ENCODE results near the gene NPC1.

DNA sequence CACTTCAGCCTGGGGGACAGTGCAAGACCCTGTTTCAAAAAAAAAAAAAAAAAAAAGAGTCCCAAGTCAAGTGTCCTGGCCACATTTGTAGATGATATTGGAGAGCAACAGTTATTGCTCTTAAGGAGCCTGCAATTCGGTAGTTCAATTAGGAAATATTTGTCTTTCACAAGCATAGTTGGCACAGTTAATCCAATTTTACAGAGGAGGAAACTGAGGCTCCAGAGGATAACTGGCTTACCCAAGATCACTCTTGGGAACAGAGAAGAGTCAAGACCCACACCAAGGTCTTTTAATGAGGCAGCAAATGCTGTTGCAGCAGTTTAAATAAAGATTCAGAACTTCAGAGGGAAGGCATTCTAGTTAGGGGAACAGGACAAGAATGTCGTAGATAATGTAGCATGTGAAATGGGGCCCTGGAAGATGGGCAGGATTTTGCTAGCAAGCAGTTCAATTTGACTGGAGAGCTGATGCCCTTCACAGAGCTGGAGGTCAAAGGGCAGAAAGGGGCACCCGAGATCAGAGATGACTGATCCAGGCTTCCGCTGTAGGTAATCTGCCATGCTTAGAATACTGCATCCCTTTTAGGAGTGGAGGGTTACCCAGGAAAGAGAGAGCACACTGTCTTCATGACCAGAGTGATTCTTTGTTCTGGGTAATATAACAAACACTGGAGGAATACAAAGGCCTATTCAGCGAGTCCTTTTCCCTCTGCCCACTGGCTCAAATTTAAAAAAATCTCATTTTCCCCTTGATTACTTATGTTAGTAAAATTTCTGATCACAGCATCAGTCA, 3.0 kb downstream of the NPC1 start:
- TF ChIP-seq POLR2A (IDR thresholded peaks at IDR 0.05; ENCODE audit: low read length) (no peak), HEYL (CRISPR knock-in tag; IDR thresholded peaks at IDR 0.05) (no peak), CEBPB (IDR thresholded peaks at IDR 0.05) (no peak), RAD21 (conservative IDR thresholded peaks at IDR 0.05 in 1 of 2, IDR thresholded peaks at IDR 0.05 in 1 of 2) (no peak), SMC3 (IDR thresholded peaks at IDR 0.05) (no peak)
- TF ChIP-seq, protein P1, sequence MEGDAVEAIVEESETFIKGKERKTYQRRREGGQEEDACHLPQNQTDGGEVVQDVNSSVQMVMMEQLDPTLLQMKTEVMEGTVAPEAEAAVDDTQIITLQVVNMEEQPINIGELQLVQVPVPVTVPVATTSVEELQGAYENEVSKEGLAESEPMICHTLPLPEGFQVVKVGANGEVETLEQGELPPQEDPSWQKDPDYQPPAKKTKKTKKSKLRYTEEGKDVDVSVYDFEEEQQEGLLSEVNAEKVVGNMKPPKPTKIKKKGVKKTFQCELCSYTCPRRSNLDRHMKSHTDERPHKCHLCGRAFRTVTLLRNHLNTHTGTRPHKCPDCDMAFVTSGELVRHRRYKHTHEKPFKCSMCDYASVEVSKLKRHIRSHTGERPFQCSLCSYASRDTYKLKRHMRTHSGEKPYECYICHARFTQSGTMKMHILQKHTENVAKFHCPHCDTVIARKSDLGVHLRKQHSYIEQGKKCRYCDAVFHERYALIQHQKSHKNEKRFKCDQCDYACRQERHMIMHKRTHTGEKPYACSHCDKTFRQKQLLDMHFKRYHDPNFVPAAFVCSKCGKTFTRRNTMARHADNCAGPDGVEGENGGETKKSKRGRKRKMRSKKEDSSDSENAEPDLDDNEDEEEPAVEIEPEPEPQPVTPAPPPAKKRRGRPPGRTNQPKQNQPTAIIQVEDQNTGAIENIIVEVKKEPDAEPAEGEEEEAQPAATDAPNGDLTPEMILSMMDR (IDR thresholded peaks at IDR 0.05): no peak
- TF ChIP-seq, protein P2, sequence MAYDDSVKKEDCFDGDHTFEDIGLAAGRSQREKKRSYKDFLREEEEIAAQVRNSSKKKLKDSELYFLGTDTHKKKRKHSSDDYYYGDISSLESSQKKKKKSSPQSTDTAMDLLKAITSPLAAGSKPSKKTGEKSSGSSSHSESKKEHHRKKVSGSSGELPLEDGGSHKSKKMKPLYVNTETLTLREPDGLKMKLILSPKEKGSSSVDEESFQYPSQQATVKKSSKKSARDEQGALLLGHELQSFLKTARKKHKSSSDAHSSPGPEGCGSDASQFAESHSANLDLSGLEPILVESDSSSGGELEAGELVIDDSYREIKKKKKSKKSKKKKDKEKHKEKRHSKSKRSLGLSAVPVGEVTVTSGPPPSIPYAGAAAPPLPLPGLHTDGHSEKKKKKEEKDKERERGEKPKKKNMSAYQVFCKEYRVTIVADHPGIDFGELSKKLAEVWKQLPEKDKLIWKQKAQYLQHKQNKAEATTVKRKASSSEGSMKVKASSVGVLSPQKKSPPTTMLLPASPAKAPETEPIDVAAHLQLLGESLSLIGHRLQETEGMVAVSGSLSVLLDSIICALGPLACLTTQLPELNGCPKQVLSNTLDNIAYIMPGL (CRISPR knock-in tag; IDR thresholded peaks at IDR 0.05; ENCODE audit: borderline replicate concordance): no peak

Data from A549 (cell line).